OCI-LY7 (cell line): ENCODE measurements around the gene LRRC28. TPM values are rescaled to one million over a fixed set of nuclear protein-coding genes. Genes with fewer than 3 reads are reported as not detected.

ENCODE experiments used
- BruUV-seq: library from RNA; stranded (reverse); fragments of 400-500 nt; replicated peaks from 2 replicates; lab custom pipeline; 2021; lab: Mats Ljungman, UMichigan
- CTCF ChIA-PET: fragments of 300-600 bp; sonication (Branson Sonifier 250); formaldehyde crosslinking; loops from one replicate; lab custom pipeline; 2022; ENCODE audit warnings: antibody characterized with exemption; ENCODE audit not compliant: unreplicated experiment; lab: Charles Lee
- POLR2A ChIA-PET: fragments of 300-600 bp; sonication (Branson Sonifier 250); formaldehyde crosslinking; loops from one replicate; lab custom pipeline; 2022; ENCODE audit warnings: antibody characterized with exemption; lab: Charles Lee
- DNase-seq: peaks from one replicate; pipeline ENCODE4 v3.0.0-alpha.2; 2015; ENCODE audit warnings: low spot score
- H2AFZ ChIP-seq: fragments of 200-600 bp; sonication (generic), shearing (Covaris generic); 2 replicates; pipeline ENCODE4 v1.6.1; 2014; ENCODE audit warnings: mild to moderate bottlenecking, antibody characterized with exemption, low read length, moderate library complexity
- H3K27ac ChIP-seq: fragments of 200-600 bp; sonication (generic); 2 replicates; pipeline ENCODE4 v1.5.1; 2014; ENCODE audit warnings: mixed run types, low read depth, mild to moderate bottlenecking, moderate library complexity, low read length, inconsistent platforms; ENCODE audit not compliant: poor library complexity, severe bottlenecking
- H3K36me3 ChIP-seq: fragments of 200-600 bp; sonication (generic); 2 replicates; pipeline ENCODE4 v1.6.1; 2014; ENCODE audit warnings: mild to moderate bottlenecking, antibody characterized with exemption, low read length, moderate library complexity, mixed read lengths; ENCODE audit not compliant: insufficient read depth
- H3K4me1 ChIP-seq: fragments of 200-600 bp; sonication (generic); 2 replicates; pipeline ENCODE4 v1.5.1; 2014; ENCODE audit warnings: mild to moderate bottlenecking, low read length; ENCODE audit not compliant: insufficient read depth, poor library complexity, severe bottlenecking
- H3K4me2 ChIP-seq: fragments of 200-600 bp; sonication (generic); 2 replicates; pipeline ENCODE4 v1.6.1; 2014; ENCODE audit warnings: mild to moderate bottlenecking, low read length
- H3K4me3 ChIP-seq: fragments of 200-600 bp; sonication (generic); 2 replicates; pipeline ENCODE4 v1.5.1; 2014; ENCODE audit warnings: mild to moderate bottlenecking, low read depth, low read length; ENCODE audit not compliant: poor library complexity, severe bottlenecking
- H3K79me2 ChIP-seq: fragments of 200-600 bp; sonication (generic); 2 replicates; pipeline ENCODE4 v1.6.1; 2016; ENCODE audit warnings: low read depth, mild to moderate bottlenecking, low read length, moderate library complexity, mixed read lengths; ENCODE audit not compliant: insufficient read depth
- H3K9me2 ChIP-seq: fragments of 200-600 bp; sonication (generic); 2 replicates; pipeline ENCODE4 v1.6.1; 2016; ENCODE audit warnings: mild to moderate bottlenecking, low read length, mixed read lengths; ENCODE audit not compliant: insufficient read depth
- H3K9me3 ChIP-seq: fragments of 200-600 bp; sonication (generic); 2 replicates; pipeline ENCODE4 v1.6.1; 2014; ENCODE audit warnings: mild to moderate bottlenecking, mixed run types, low read length, mixed read lengths
- H4K20me1 ChIP-seq: fragments of 200-600 bp; sonication (generic); 2 replicates; pipeline ENCODE4 v1.6.1; 2014; ENCODE audit warnings: mild to moderate bottlenecking, antibody characterized with exemption, low read length, moderate library complexity, mixed read lengths; ENCODE audit not compliant: insufficient read depth
- CTCF ChIP-seq: fragments of 200-600 bp; sonication (generic); conservative IDR thresholded peaks from 2 replicates; pipeline ENCODE4 v1.5.1; 2014; ENCODE audit warnings: mild to moderate bottlenecking, antibody characterized with exemption, low read length, moderate library complexity, mixed read lengths
- EZH2phosphoT487 ChIP-seq: fragments of 200-600 bp; sonication (generic); IDR thresholded peaks from 2 replicates; pipeline ENCODE4 v1.6.1; 2018; ENCODE audit warnings: low read depth, borderline replicate concordance, mild to moderate bottlenecking, mixed run types, antibody characterized with exemption, low read length, moderate library complexity, mixed read lengths
- intact Hi-C: fragments of 100-400 bp; cut with micrococcal nuclease; formaldehyde crosslinking; loops from one replicate; pipeline ENCODE4 v1.10.0; 2022; ENCODE audit not compliant: unreplicated experiment
- total RNA-seq, 2 experiments: library from RNA; depleted of rRNA in 1 of 2; stranded (reverse); fragments of >200 nt in 1 of 2; shearing (Covaris generic) in 1 of 2; gene quantifications; 2 replicates each; pipeline ENCODE4 v1.2.3, GENCODE V29; 2014 to 2022

Gene LRRC28
- total RNA-seq, 2 experiments from 2014 or later, result 25.7 to 30.2 TPM

DNA sequence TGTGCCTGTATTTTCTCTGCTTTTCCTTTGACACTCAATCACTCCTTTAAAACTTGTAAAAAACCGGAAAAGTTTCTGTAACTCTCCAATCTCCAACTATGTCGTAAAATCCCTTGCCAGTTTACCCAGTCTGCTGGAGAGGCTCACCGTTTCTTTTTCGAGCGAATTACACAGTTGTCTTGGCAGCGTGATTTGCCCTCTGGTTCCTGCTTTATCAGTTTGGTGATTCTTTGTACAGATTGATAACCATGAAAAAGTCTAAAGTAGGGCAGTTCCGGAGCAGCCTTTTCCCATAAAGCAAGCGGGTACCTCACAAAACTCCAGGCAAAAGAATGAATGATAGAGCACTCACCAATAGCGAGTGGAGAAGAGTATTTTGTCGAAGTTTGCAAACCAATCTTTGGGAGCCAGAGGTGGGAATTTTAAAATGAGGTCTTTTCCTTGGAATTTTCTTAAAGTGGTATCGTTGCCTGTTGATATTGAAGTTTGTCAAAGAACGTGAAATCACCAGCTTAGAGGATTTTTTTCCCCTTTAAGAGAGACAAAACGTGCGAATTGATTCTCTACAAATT, 1.9 kb upstream of the LRRC28 start, which contains the start of gene TTC23:
TTC23 (minus strand) TSS at position 312 of the 572 bp plus-strand sequence. CDS start 20,869 bp downstream, outside the sequence.
- peaks cover 25% of the 10 kb centered on the region; the same call in 1 of the 2 replicates for H3K79me2 ChIP-seq
- POLR2A ChIA-PET, result no interaction called here
- BruUV-seq, result no TSS peak

GRCh38 chr15:99250001-99250400, 1.3 kb upstream of the LRRC28 start:
- peak; percentile 10 for DNase-seq
- intact Hi-C loops, result loop anchor here (5.0 kb wide), 2 partner anchors 317 to 1677 kb away; partner anchors contain the start of gene MEF2A
- H3K4me1 ChIP-seq, result peaks cover 30% of the 10 kb centered on the region
- peaks cover 26% of the 10 kb centered on the region; the same call in 1 of the 2 replicates for H3K79me2 ChIP-seq
- H3K4me3 ChIP-seq, result peak overlapping the region; percentile 97
- no TSS peak for BruUV-seq
- no peaks in the 10 kb centered on the region for H4K20me1 ChIP-seq
- H3K9me3 ChIP-seq, result no peaks in the 10 kb centered on the region
- H3K9me2 ChIP-seq, result no peaks in the 10 kb centered on the region
- H3K27ac ChIP-seq, result peak overlapping the region; percentile 88
- peak overlapping the region; percentile 95 for H3K4me2 ChIP-seq
- ChIA-PET POLR2A (interaction anchor here (0.6 kb wide), 1 partner anchor 1884 kb away, joined by 3 read pairs; no protein-coding TSS in a partner anchor), CTCF (no interaction called here)
- peak overlapping the region; percentile 88; the same call in 1 of the 2 replicates for H2AFZ ChIP-seq
- TF ChIP-seq CTCF, result no peak
- no peak for TF ChIP-seq EZH2phosphoT487
- no peaks in the 10 kb centered on the region for H3K36me3 ChIP-seq

More for the DNA sequence above, 1.9 kb upstream of the LRRC28 start, which contains the start of gene TTC23:
- Histone ChIP-seq H3K4me2 (peak within 1 kb of the TSS; percentile 95), H3K9me2 (no peaks in the 10 kb centered on the region), H3K27ac (peak within 1 kb of the TSS; percentile 88), H3K9me3 (no peaks in the 10 kb centered on the region), H3K4me3 (peak within 1 kb of the TSS; percentile 97), H3K4me1 (peaks cover 30% of the 10 kb centered on the region), H2AFZ (peak within 1 kb of the TSS; percentile 88), H3K36me3 (no peaks in the 10 kb centered on the region), H4K20me1 (no peaks in the 10 kb centered on the region)
- DNase-seq, result peak; percentile 20
- intact Hi-C loops, result no loop called here
- CTCF ChIA-PET, result no interaction called here
- TF ChIP-seq EZH2phosphoT487, result no peak
- no peak for TF ChIP-seq CTCF

- H3K79me2 ChIP-seq, result peaks cover 26% of the 10 kb centered on the region; the same call in 1 of the 2 replicates
- peak overlapping the region; percentile 88; the same call in 1 of the 2 replicates for H2AFZ ChIP-seq
- POLR2A ChIA-PET, result interaction anchor here (0.6 to 2.1 kb wide), 3 partner anchors 10 to 1885 kb away, joined by 3 to 9 read pairs (median 3); no protein-coding TSS in a partner anchor
- TF ChIP-seq EZH2phosphoT487 (no peak), CTCF (no peak)
- H3K36me3 ChIP-seq, result no peaks in the 10 kb centered on the region
- peak overlapping the region; percentile 95 for H3K4me2 ChIP-seq
- intact Hi-C loops, result loop anchor here (5.0 kb wide), 2 partner anchors 317 to 1677 kb away; partner anchors contain the start of gene MEF2A
- H3K4me3 ChIP-seq, result peak overlapping the region; percentile 97
- BruUV-seq, result no TSS peak
- no peaks in the 10 kb centered on the region for H4K20me1 ChIP-seq
- CTCF ChIA-PET, result no interaction called here
- DNase-seq, result no peak
- H3K4me1 ChIP-seq, result peaks cover 30% of the 10 kb centered on the region
- H3K9me2 ChIP-seq, result no peaks in the 10 kb centered on the region
- peak overlapping the region; percentile 88 for H3K27ac ChIP-seq
- no peaks in the 10 kb centered on the region for H3K9me3 ChIP-seq
Measured at GRCh38 chr15:99250494-99250856, 806 bp upstream of the LRRC28 start.
